ENCODE measurements around the gene PPARD.

PPARD gene

DNA sequence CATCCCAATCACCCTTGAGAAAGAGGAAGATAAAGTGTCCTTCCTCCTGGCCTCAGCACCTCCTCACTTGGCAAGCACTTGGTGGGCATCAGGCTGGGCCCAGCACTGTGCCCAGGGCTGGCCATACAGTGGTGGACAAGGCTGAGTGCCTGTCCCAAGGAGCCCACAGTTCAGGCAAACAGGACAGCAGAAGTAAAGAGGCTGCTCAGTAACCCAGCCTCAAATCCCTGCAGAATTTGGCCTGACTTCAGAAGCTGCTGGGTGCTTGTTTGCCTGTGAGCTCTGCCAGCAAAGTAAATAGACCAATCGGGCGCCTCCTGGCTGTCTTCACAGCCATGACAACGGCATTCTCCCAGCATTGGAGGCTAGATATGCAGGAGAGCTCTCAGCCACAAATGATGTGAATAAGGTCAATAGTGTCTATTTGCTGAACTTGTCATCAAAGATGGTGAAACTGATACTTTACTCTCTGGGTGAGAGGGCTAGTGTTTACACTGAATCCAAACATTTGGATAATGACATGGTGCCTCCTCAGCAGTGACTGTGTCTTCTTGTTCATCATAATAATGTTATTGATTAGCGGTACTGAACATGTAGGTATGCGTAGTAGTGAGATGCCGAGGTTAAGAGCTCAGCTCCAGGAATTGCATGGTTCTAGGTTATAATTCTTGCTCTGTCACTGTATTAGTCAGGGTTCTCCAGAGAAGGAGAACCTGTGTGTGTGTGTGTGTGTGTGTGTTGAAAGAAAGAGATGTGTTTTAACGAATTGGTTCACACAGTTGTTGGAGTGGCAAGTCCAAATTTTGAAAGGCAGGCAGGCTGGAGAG is 72.9 kb downstream of the PPARD start:
- H3K9ac ChIP-seq (ENCODE audit: low read depth, low read length): no peak overlapping the region
- no peaks in the 10 kb centered on the region for H3K9me3 ChIP-seq (ENCODE audit: control insufficient read depth, insufficient read depth, low read length)
- H3K36me3 ChIP-seq (ENCODE audit: control insufficient read depth, insufficient read depth, low read length): peaks cover 7% of the 10 kb centered on the region
- H3K4me3 ChIP-seq (ENCODE audit: low read depth, low read length): no peak overlapping the region
- no peak overlapping the region for H3K27ac ChIP-seq (ENCODE audit: low read depth, low read length)
- H3K27me3 ChIP-seq (ENCODE audit: control insufficient read depth, insufficient read depth, low read length): no peaks in the 10 kb centered on the region
- peaks cover 7% of the 10 kb centered on the region; the same call in 1 of the 2 replicates for H3K4me1 ChIP-seq (ENCODE audit: control insufficient read depth, insufficient read depth, low read length)

DNA sequence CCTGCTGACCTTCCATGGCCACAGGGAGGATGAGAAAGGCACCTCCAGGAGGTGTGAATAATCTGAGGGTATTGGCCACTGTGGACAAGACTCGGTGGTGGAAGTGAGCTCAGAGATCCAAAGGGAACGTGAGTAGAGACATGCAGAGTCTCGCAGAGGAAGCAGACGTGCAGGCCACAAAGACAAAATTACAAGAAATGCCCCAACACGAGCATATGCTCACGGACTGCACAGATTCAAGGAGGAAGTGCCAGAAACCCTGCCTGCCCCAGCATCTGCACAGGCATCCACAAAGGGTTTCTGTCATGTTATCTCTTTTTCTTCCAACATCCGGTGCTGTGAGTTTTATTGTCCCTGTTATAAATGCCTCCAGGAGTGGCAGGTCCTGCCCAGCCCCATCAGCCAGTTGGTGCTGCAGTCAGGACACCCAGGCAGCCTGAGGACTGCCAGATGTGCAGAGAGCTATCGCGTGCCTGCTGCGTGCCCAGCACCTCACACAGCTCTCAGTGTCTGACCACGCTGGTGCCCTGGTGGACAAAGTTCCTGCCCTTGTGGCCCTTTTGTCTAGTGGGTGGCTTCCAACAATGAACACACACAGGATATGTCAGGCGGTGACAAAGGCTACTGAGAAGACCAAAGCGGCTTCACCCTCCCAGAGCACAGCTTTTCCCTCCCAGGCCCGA is 75.8 kb downstream of the PPARD start:
- H3K27me3 ChIP-seq (ENCODE audit: control insufficient read depth, insufficient read depth, low read length): no peaks in the 10 kb centered on the region
- no peak overlapping the region for H3K4me3 ChIP-seq (ENCODE audit: low read depth, low read length)
- 0 out of 2 replicates have a peak, but pooled peaks cover 6% of the 10 kb centered on the region for H3K36me3 ChIP-seq (ENCODE audit: control insufficient read depth, insufficient read depth, low read length)
- peaks cover 7% of the 10 kb centered on the region; the same call in 1 of the 2 replicates for H3K4me1 ChIP-seq (ENCODE audit: control insufficient read depth, insufficient read depth, low read length)
- H3K27ac ChIP-seq (ENCODE audit: low read depth, low read length): no peak overlapping the region
- H3K9me3 ChIP-seq (ENCODE audit: control insufficient read depth, insufficient read depth, low read length): no peaks in the 10 kb centered on the region
- H3K9ac ChIP-seq (ENCODE audit: low read depth, low read length): no peak overlapping the region

GRCh38 chr6:35419417-35419816 is 77.1 kb downstream of the PPARD start:
- no peaks in the 10 kb centered on the region for H3K9me3 ChIP-seq (ENCODE audit: control insufficient read depth, insufficient read depth, low read length)
- no peaks in the 10 kb centered on the region for H3K27me3 ChIP-seq (ENCODE audit: control insufficient read depth, insufficient read depth, low read length)

GRCh38 chr6:35419961-35420360 is 77.6 kb downstream of the PPARD start:
- no peak overlapping the region for H3K4me3 ChIP-seq (ENCODE audit: low read depth, low read length)
- H3K36me3 ChIP-seq (ENCODE audit: control insufficient read depth, insufficient read depth, low read length): peaks cover 10% of the 10 kb centered on the region; the same call in 1 of the 2 replicates
- peak overlapping the region; percentile 0 for H3K27ac ChIP-seq (ENCODE audit: low read depth, low read length)
- peaks cover 7% of the 10 kb centered on the region; the same call in 1 of the 2 replicates for H3K4me1 ChIP-seq (ENCODE audit: control insufficient read depth, insufficient read depth, low read length)
- no peaks in the 10 kb centered on the region for H3K9me3 ChIP-seq (ENCODE audit: control insufficient read depth, insufficient read depth, low read length)
- H3K27me3 ChIP-seq (ENCODE audit: control insufficient read depth, insufficient read depth, low read length): no peaks in the 10 kb centered on the region
- no peak overlapping the region for H3K9ac ChIP-seq (ENCODE audit: low read depth, low read length)

More at GRCh38 chr6:35419417-35419816, 77.1 kb downstream of the PPARD start:
- Histone ChIP-seq H3K27ac (ENCODE audit: low read depth, low read length) (peak overlapping the region; percentile 11), H3K4me3 (ENCODE audit: low read depth, low read length) (no peak overlapping the region), H3K36me3 (ENCODE audit: control insufficient read depth, insufficient read depth, low read length) (peaks cover 7% of the 10 kb centered on the region; the same call in 1 of the 2 replicates), H3K9ac (ENCODE audit: low read depth, low read length) (no peak overlapping the region), H3K4me1 (ENCODE audit: control insufficient read depth, insufficient read depth, low read length) (peaks cover 7% of the 10 kb centered on the region; the same call in 1 of the 2 replicates)

GRCh38 chr6:35425284-35425683 is 82.9 kb downstream of the PPARD start:
- Histone ChIP-seq H3K9me3 (ENCODE audit: control insufficient read depth, insufficient read depth, low read length) (peaks cover 10% of the 10 kb centered on the region), H3K4me1 (ENCODE audit: control insufficient read depth, insufficient read depth, low read length) (peaks cover 12% of the 10 kb centered on the region), H3K36me3 (ENCODE audit: control insufficient read depth, insufficient read depth, low read length) (peaks cover 10% of the 10 kb centered on the region; the same call in 1 of the 2 replicates), H3K27me3 (ENCODE audit: control insufficient read depth, insufficient read depth, low read length) (no peaks in the 10 kb centered on the region), H3K4me3 (ENCODE audit: low read depth, low read length) (no peak overlapping the region), H3K27ac (ENCODE audit: low read depth, low read length) (peak overlapping the region; percentile 55), H3K9ac (ENCODE audit: low read depth, low read length) (no peak overlapping the region)

GRCh38 chr6:35426074-35426473 is 83.7 kb downstream of the PPARD start:
- H3K27ac ChIP-seq (ENCODE audit: low read depth, low read length): no peak overlapping the region
- H3K4me3 ChIP-seq (ENCODE audit: low read depth, low read length): no peak overlapping the region
- peaks cover 10% of the 10 kb centered on the region for H3K9me3 ChIP-seq (ENCODE audit: control insufficient read depth, insufficient read depth, low read length)
- H3K9ac ChIP-seq (ENCODE audit: low read depth, low read length): no peak overlapping the region
- no peaks in the 10 kb centered on the region for H3K27me3 ChIP-seq (ENCODE audit: control insufficient read depth, insufficient read depth, low read length)
- H3K36me3 ChIP-seq (ENCODE audit: control insufficient read depth, insufficient read depth, low read length): peaks cover 10% of the 10 kb centered on the region; the same call in 1 of the 2 replicates
- H3K4me1 ChIP-seq (ENCODE audit: control insufficient read depth, insufficient read depth, low read length): peaks cover 12% of the 10 kb centered on the region

- Histone ChIP-seq H3K36me3 (ENCODE audit: control insufficient read depth, insufficient read depth, low read length) (peaks cover 4% of the 10 kb centered on the region; the same call in 1 of the 2 replicates), H3K9me3 (ENCODE audit: control insufficient read depth, insufficient read depth, low read length) (peaks cover 10% of the 10 kb centered on the region), H3K4me3 (ENCODE audit: low read depth, low read length) (no peak overlapping the region), H3K27ac (ENCODE audit: low read depth, low read length) (peak overlapping the region; percentile 40), H3K27me3 (ENCODE audit: control insufficient read depth, insufficient read depth, low read length) (no peaks in the 10 kb centered on the region), H3K9ac (ENCODE audit: low read depth, low read length) (no peak overlapping the region), H3K4me1 (ENCODE audit: control insufficient read depth, insufficient read depth, low read length) (peaks cover 12% of the 10 kb centered on the region)
Observed at GRCh38 chr6:35427435-35427834, 85.1 kb downstream of the PPARD start.

DNA sequence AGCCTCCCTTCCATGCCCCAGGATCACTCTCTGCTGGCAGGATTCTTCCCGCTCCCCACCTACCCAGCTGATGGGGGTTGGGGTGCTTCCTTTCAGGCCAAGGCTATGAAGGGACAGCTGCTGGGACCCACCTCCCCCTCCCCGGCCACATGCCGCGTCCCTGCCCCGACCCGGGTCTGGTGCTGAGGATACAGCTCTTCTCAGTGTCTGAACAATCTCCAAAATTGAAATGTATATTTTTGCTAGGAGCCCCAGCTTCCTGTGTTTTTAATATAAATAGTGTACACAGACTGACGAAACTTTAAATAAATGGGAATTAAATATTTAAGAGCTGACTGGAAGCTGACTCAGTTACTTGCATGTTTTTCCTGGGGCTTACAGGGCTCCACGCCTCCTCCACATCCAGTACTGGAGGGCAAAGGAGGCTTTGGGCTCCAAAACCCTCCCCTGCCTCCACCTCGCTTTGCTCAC is 85.5 kb downstream of the PPARD start:
- peaks cover 12% of the 10 kb centered on the region for H3K4me1 ChIP-seq (ENCODE audit: control insufficient read depth, insufficient read depth, low read length)
- H3K27ac ChIP-seq (ENCODE audit: low read depth, low read length): peak overlapping the region; percentile 40
- H3K9me3 ChIP-seq (ENCODE audit: control insufficient read depth, insufficient read depth, low read length): peaks cover 10% of the 10 kb centered on the region
- no peak overlapping the region for H3K4me3 ChIP-seq (ENCODE audit: low read depth, low read length)
- no peaks in the 10 kb centered on the region for H3K27me3 ChIP-seq (ENCODE audit: control insufficient read depth, insufficient read depth, low read length)
- peaks cover 4% of the 10 kb centered on the region; the same call in 1 of the 2 replicates for H3K36me3 ChIP-seq (ENCODE audit: control insufficient read depth, insufficient read depth, low read length)
- H3K9ac ChIP-seq (ENCODE audit: low read depth, low read length): no peak overlapping the region

DNA sequence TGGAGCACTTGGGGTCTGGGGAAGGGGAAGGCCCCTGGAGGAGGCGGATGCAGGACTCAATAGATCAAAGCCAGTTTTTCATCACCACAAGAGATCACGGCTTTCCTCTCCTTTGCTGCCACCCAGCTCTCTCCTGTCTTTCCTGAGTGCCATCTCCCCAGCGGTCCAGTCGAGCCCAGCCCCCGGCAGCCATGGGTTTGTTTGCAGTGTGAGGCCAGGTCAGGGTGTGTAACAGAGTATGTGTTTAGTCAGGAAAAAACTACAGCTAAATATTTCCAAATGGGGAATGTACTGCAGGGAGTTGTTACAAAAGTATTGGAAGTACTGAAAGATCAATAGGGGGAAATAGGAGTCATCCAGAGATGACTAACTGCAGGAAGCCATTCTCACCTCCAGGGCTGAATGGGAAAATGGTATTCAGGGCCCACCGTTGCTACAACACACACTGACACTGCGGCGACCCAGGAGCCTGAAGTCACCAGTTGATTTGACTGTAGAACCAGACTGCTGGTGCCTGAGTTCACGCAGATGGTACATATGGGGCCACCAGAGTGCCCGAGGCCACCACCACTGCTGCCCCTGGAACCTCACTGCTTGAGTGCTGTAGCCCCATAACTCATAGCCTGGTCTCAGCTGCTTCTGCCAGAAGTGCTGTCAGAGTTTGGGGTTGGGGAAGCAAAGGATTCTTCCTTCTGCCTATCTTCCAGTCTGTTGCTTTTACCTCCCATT is 86.2 kb downstream of the PPARD start:
- no peak overlapping the region for H3K4me3 ChIP-seq (ENCODE audit: low read depth, low read length)
- H3K9ac ChIP-seq (ENCODE audit: low read depth, low read length): no peak overlapping the region
- peaks cover 12% of the 10 kb centered on the region for H3K4me1 ChIP-seq (ENCODE audit: control insufficient read depth, insufficient read depth, low read length)
- peaks cover 4% of the 10 kb centered on the region; the same call in 1 of the 2 replicates for H3K36me3 ChIP-seq (ENCODE audit: control insufficient read depth, insufficient read depth, low read length)
- peaks cover 10% of the 10 kb centered on the region for H3K9me3 ChIP-seq (ENCODE audit: control insufficient read depth, insufficient read depth, low read length)
- peak overlapping the region; percentile 40 for H3K27ac ChIP-seq (ENCODE audit: low read depth, low read length)
- no peaks in the 10 kb centered on the region for H3K27me3 ChIP-seq (ENCODE audit: control insufficient read depth, insufficient read depth, low read length)

- Histone ChIP-seq H3K4me3 (ENCODE audit: low read depth, low read length) (no peak overlapping the region), H3K27ac (ENCODE audit: low read depth, low read length) (no peak overlapping the region), H3K9me3 (ENCODE audit: control insufficient read depth, insufficient read depth, low read length) (peaks cover 10% of the 10 kb centered on the region), H3K9ac (ENCODE audit: low read depth, low read length) (no peak overlapping the region), H3K4me1 (ENCODE audit: control insufficient read depth, insufficient read depth, low read length) (peaks cover 12% of the 10 kb centered on the region), H3K27me3 (ENCODE audit: control insufficient read depth, insufficient read depth, low read length) (no peaks in the 10 kb centered on the region), H3K36me3 (ENCODE audit: control insufficient read depth, insufficient read depth, low read length) (peaks cover 2% of the 10 kb centered on the region; the same call in 1 of the 2 replicates)
Observed at GRCh38 chr6:35429463-35429862, 87.1 kb downstream of the PPARD start.
